Measurements from ENCODE around the gene ZDHHC14.

The ZDHHC14 gene

DNA sequence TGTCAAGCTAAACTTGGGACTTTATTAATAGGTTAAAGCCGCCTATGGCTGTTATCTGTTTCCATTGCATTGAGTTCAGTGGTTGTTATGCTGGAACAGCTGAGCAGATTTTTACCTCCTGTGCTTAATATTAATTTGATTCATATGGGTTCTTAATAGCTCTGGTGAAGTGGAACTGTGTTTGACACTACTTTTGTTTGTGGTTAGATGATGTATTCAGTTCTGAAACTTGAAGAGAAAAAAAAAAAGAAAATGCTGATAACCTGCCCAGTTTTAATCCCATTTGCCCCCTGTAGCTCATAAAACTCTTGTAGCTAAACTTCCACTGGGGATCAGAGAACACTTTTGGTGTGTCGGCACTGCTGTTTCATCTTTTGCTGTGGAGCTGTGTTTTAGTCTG, 117.8 kb downstream of the ZDHHC14 start:
- in situ Hi-C loops (cut with HindIII; ENCODE audit: low sequenced_read_pairs), result no loop called here
- TF ChIP-seq CTCF (IDR thresholded peaks at IDR 0.05; ENCODE audit: low read depth, low read length), result no peak
- H3K4me3 ChIP-seq (ENCODE audit: low read depth, low read length), result no peak overlapping the region
- no peak for DNase-seq (ENCODE audit: low read depth, low spot score)

DNA sequence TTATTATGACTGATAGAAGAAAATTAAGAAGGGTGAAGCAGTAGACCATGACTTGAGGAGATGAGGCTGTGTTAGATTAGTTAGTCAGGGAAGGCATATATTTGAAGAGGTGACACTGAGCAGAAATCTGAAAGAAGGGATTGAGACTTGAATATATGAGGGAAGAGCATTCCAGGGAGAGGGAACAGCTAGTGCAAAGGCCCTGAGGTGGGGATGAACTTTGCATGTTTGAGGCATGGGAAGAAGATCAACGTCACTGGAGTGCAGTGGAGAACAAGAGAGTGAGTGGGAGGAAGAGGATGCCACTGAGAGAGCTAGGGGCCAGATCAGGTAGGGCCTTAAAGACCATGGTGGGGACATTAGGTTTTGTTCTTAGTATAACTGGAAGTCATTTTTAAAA, 119.0 kb downstream of the ZDHHC14 start:
- in situ Hi-C loops (cut with HindIII; ENCODE audit: low sequenced_read_pairs), result no loop called here
- DNase-seq (ENCODE audit: low read depth, low spot score), result no peak
- TF ChIP-seq CTCF (IDR thresholded peaks at IDR 0.05; ENCODE audit: low read depth, low read length), result no peak
- H3K4me3 ChIP-seq (ENCODE audit: low read depth, low read length), result no peak overlapping the region

- no peak overlapping the region for H3K4me3 ChIP-seq (ENCODE audit: low read depth, low read length)
- no peak for DNase-seq (ENCODE audit: low read depth, low spot score)
These were observed 122.2 kb downstream of the ZDHHC14 start for GRCh38 chr6:157503018-157503747.

GRCh38 chr6:157505912-157506491, 125.0 kb downstream of the ZDHHC14 start:
- H3K4me3 ChIP-seq (ENCODE audit: low read depth, low read length), result no peak overlapping the region
- in situ Hi-C loops (cut with HindIII; ENCODE audit: low sequenced_read_pairs), result no loop called here
- DNase-seq (ENCODE audit: low read depth, low spot score), result no peak
- no peak for TF ChIP-seq CTCF (IDR thresholded peaks at IDR 0.05; ENCODE audit: low read depth, low read length)

More at GRCh38 chr6:157503018-157503747, 122.2 kb downstream of the ZDHHC14 start:
- TF ChIP-seq CTCF (IDR thresholded peaks at IDR 0.05; ENCODE audit: low read depth, low read length), result no peak
- in situ Hi-C loops (cut with HindIII; ENCODE audit: low sequenced_read_pairs), result no loop called here

GRCh38 chr6:157510323-157511188, 129.6 kb downstream of the ZDHHC14 start:
- no peak overlapping the region for H3K4me3 ChIP-seq (ENCODE audit: low read depth, low read length)
- DNase-seq (ENCODE audit: low read depth, low spot score), result no peak
- in situ Hi-C loops (cut with HindIII; ENCODE audit: low sequenced_read_pairs), result no loop called here
- TF ChIP-seq CTCF (IDR thresholded peaks at IDR 0.05; ENCODE audit: low read depth, low read length), result no peak

- no peak for TF ChIP-seq CTCF (IDR thresholded peaks at IDR 0.05; ENCODE audit: low read depth, low read length)
- in situ Hi-C loops (cut with HindIII; ENCODE audit: low sequenced_read_pairs), result no loop called here
- H3K4me3 ChIP-seq (ENCODE audit: low read depth, low read length), result no peak overlapping the region
- no peak for DNase-seq (ENCODE audit: low read depth, low spot score)
These were observed 130.8 kb downstream of the ZDHHC14 start for GRCh38 chr6:157511682-157512381.

Data from astrocyte of the spinal cord (primary cell).